GM21515 (cell line): ENCODE data around the gene MAN2C1.
"Not testable (repeated sequence)": the region's sequence is repeated elsewhere in the genome, so short reads cannot be mapped to it uniquely, and the experiment has no call there.

ENCODE experiments used
- ATAC-seq: cut with Tn5 transposase; IDR thresholded peaks from one replicate; pipeline ENCODE4 v1.9.1; 2021; ENCODE audit not compliant: unreplicated experiment

MAN2C1 gene

GRCh38 chr15:75313116-75313845, 55.1 kb downstream of the MAN2C1 start:
- ATAC-seq: no peak

- not testable (repeated sequence) for ATAC-seq
These were observed 55.9 kb downstream of the MAN2C1 start for GRCh38 chr15:75312548-75312947.

- ATAC-seq: no peak
These were observed 58.7 kb downstream of the MAN2C1 start for GRCh38 chr15:75309711-75310110.

- no peak for ATAC-seq
These were observed 60.5 kb downstream of the MAN2C1 start for GRCh38 chr15:75307778-75308390.

- no peak for ATAC-seq
These were observed 62.2 kb downstream of the MAN2C1 start for GRCh38 chr15:75306188-75306587.
